ENCODE data around the gene SMG1.
"Not testable (repeated sequence)": the region's sequence is repeated elsewhere in the genome, so short reads cannot be mapped to it uniquely, and the experiment has no call there.

Gene SMG1

GRCh38 chr16:18756639-18757038 lies 169.6 kb downstream of the SMG1 start:
- DNase-seq, result not testable (repeated sequence)

Data from hematopoietic multipotent progenitor cell treated with erythropoietin and hydrocortisone succinate and interleukin-3 and kit ligand, for 8 days (in vitro differentiated cells).